Heart left ventricle (tissue), 16 donors: ENCODE measurements around the gene NCR3LG1. TPM values are rescaled to one million over a fixed set of nuclear protein-coding genes. Genes with fewer than 3 reads are reported as not detected.
"Not testable (repeated sequence)": the region's sequence is repeated elsewhere in the genome, so short reads cannot be mapped to it uniquely, and the experiment has no call there.

ENCODE experiments used
- ATAC-seq, 4 donors: fragments of 200-7000 bp; cut with Tn5 transposase; one replicate each; pipeline ENCODE4 v1.9.1; 2020 to 2022; ENCODE audit warnings: moderate library complexity in 4 of 4, mild to moderate bottlenecking in 3 of 4, moderate number of reproducible peaks in 1 of 4
- DNase-seq, 5 donors: peaks; one replicate each; pipeline ENCODE4 v3.0.0-alpha.2; 2020
- H3K27ac ChIP-seq, 12 donors: fragments of 200-600 bp; sonication (generic) in 4 of 12; one replicate each; pipeline versions ENCODE4 v1.5.0 to v1.8.0; 2016 to 2022; ENCODE audit warnings: mild to moderate bottlenecking in 2 of 12
- H3K27me3 ChIP-seq, 9 donors: fragments of 200-600 bp; sonication (generic) in 2 of 9; one replicate each; pipeline versions ENCODE4 v1.5.1 to v1.8.0; 2016 to 2022; ENCODE audit warnings: mild to moderate bottlenecking in 3 of 9
- H3K36me3 ChIP-seq, 9 donors: fragments of 200-600 bp; sonication (generic) in 2 of 9; one replicate each; pipeline versions ENCODE4 v1.5.0 to v1.8.0; 2018 to 2022; ENCODE audit warnings: mild to moderate bottlenecking in 2 of 9
- H3K4me1 ChIP-seq, 12 donors: fragments of 200-600 bp; sonication (generic) in 4 of 12; one replicate each; pipeline versions ENCODE4 v1.5.0 to v1.8.0; 2016 to 2022; ENCODE audit warnings: mild to moderate bottlenecking in 3 of 12
- H3K4me3 ChIP-seq, 12 donors: fragments of 200-600 bp; sonication (generic) in 4 of 12; one replicate each; pipeline versions ENCODE4 v1.5.0 to v1.8.0; 2017 to 2022; ENCODE audit warnings: mild to moderate bottlenecking in 9 of 12, moderate library complexity in 4 of 12
- H3K9me3 ChIP-seq, 12 donors: fragments of 200-600 bp; sonication (generic) in 4 of 12; one replicate each; pipeline versions ENCODE4 v1.5.0 to v1.8.0; 2016 to 2022; ENCODE audit warnings: mild to moderate bottlenecking in 1 of 12
- CTCF ChIP-seq, 12 donors: fragments of 200-600 bp; sonication (generic) in 4 of 12; IDR thresholded peaks; one replicate each; pipeline versions ENCODE4 v1.5.0 to v1.8.0; 2018 to 2022; ENCODE audit warnings: antibody characterized with exemption in 12 of 12, mild to moderate bottlenecking in 5 of 12
- POLR2A ChIP-seq, 2 donors: fragments of 450-650 bp; IDR thresholded peaks; one replicate each; pipeline ENCODE4 v1.6.1; 2017; ENCODE audit warnings: antibody characterized with exemption in 2 of 2, mild to moderate bottlenecking in 2 of 2, moderate library complexity in 2 of 2
- WGBS, 4 donors: extraction: QIAGEN DNeasy Blood & Tissue Kit in 2 of 4; methylation state at CpG; one replicate each; pipeline versions ENCODE4 v1.1.5 to v1.1.7; 2013 to 2018; 5-methylcytosine and 5-hydroxymethylcytosine counted together
- intact Hi-C, 10 donors: fragments of 100-400 bp; cut with DNase I; formaldehyde crosslinking; loops; one replicate each; pipeline versions ENCODE4 v1.11.1 to v1.14.2; 2022
- polyA plus RNA-seq, 2 donors: library from polyadenylated mRNA; stranded (reverse); fragments of 200-250 nt; gene quantifications; one replicate each; pipeline ENCODE4 v1.2.3, GENCODE V29; 2013
- total RNA-seq, 9 donors: library from RNA; depleted of rRNA in 2 of 9; stranded (reverse); fragments of >200 nt in 2 of 9; fragmentation: NEBNext Ultra II Directional in 3 of 9; extraction: Animal tissue kit (Norgen Biotek cat#: 25700) in 3 of 9; gene quantifications; one replicate each; pipeline versions ENCODE4 v1.1.0 to v1.2.4, GENCODE V29; 2016 to 2023
- donor health status: ischemic (EF 13 %, LVEDD 7.1; RV severe dilation, severe dysfunction).
- donor health status: healthy with polysubstance abuse.
- donor health status: DM: no; HTN: yes; CAD: no.
- donor health status: DM: no; HTN: no; CAD: no.
- donor health status: ischemic (EF 25% LVEDD 6.9; RV normal size, moderate dysfunction).
- donor health status: ischemic (EF 25% LVEDD 5.7; RV mildly dilated, moderate dysfunction).
- donor health status: healthy.
- donor health status: DM: yes; HTN: yes; CAD: no.
- donor health status: ischemic (EF 35%, LVEDD 5.7; RV mildly dilated, moderate dysfunction).
- donor health status: nonischemic (EF 11% LVEDD 7.7; RV severe dilation, severe dysfunction).
- donor health status: DM: yes; HTN: yes; CAD: no.
- donor health status: PGD.
- donor health status: ischemic (EF 29% LVEDD 5.4; RV normal size, mild dysfunction).
- donor health status: nonischemic (EF 23%, LVEDD 6.1; RV moderate dilation, normal function).

NCR3LG1 gene
- total and polyA plus RNA-seq, 11 donors, result 0.27 to 4.0 (median 1.4) TPM

GRCh38 chr11:17423533-17424310, 72.1 kb downstream of the NCR3LG1 start:
- Histone ChIP-seq H3K27ac (no peak overlapping the region), H3K9me3 (no peaks in the 10 kb centered on the region), H3K4me1 (peaks cover 0 to 7% (median 0%) of the 10 kb centered on the region in 12 donors), H3K4me3 (no peak overlapping the region), H3K27me3 (peaks cover 0 to 11% (median 0%) of the 10 kb centered on the region in 9 donors), H3K36me3 (no peaks in the 10 kb centered on the region)
- WGBS, 4 donors, result 75 to 81% (median 79%) methylated on average over 11 of the region's 11 CpGs
- ATAC-seq (no peak), DNase-seq (no peak)
- no peak for TF ChIP-seq CTCF (IDR thresholded peaks at IDR 0.05)
- TF ChIP-seq POLR2A (IDR thresholded peaks at IDR 0.05), result no peak
- intact Hi-C loops, result no loop called here

- H3K36me3 ChIP-seq, H3K4me1 ChIP-seq, intact Hi-C loops, ATAC-seq, DNase-seq, H3K27ac ChIP-seq, H3K27me3 ChIP-seq, H3K9me3 ChIP-seq, H3K4me3 ChIP-seq: not testable (repeated sequence)
- 70 to 84% (median 78%) methylated on average over 5 of the region's 5 CpGs for WGBS, 4 donors
Measured at GRCh38 chr11:17426233-17426632, 74.6 kb downstream of the NCR3LG1 start.

Other genes starting within 250 kb of the NCR3LG1 start
- 10 to 100 TPM; 28.5 to 52.2 (median 34.9) TPM for gene PIK3C2A, start 143.8 kb upstream of the NCR3LG1 start, total RNA-seq
- 10 to 100 TPM in 1 of 2 donors, 1 to 10 TPM in 1; 9.8 to 13.0 TPM for gene PIK3C2A, start 143.8 kb upstream of the NCR3LG1 start, polyA plus RNA-seq
- gene NUCB2, start 75.1 kb upstream of the NCR3LG1 start, total RNA-seq, result 100 to 1,000 TPM in 3 of 9 donors, 10 to 100 TPM in 6; 41.4 to 180 (median 85.4) TPM
- gene NUCB2, start 75.1 kb upstream of the NCR3LG1 start, polyA plus RNA-seq, result 100 to 1,000 TPM in 1 of 2 donors, 10 to 100 TPM in 1; 87.0 to 135 TPM
- gene KCNJ11, start 36.9 kb downstream of the NCR3LG1 start, total RNA-seq, result 10 to 100 TPM; 11.5 to 32.4 (median 17.6) TPM
- 10 to 100 TPM; 14.8 to 22.3 TPM for gene KCNJ11, start 36.9 kb downstream of the NCR3LG1 start, polyA plus RNA-seq
- 1 to 10 TPM; 1.3 to 9.6 (median 3.6) TPM for gene ABCC8, start 125.0 kb downstream of the NCR3LG1 start, total RNA-seq
- gene ABCC8, start 125.0 kb downstream of the NCR3LG1 start, polyA plus RNA-seq, result 1 to 10 TPM in 1 of 2 donors, under 1 TPM in 1; 0.69 to 7.5 TPM
- under 1 TPM in 1 of 9 donors, not detected in 8; 0.16 TPM for gene USH1C, start 192.6 kb downstream of the NCR3LG1 start, total RNA-seq
- gene USH1C, start 192.6 kb downstream of the NCR3LG1 start, polyA plus RNA-seq, result under 1 TPM; 0.06 to 0.23 TPM
- gene OTOG, start 195.5 kb downstream of the NCR3LG1 start, total RNA-seq, result not detected
- gene OTOG, start 195.5 kb downstream of the NCR3LG1 start, polyA plus RNA-seq, result not detected